ENCODE measurements around the gene EYA2. TPM values are rescaled to one million over a fixed set of nuclear protein-coding genes. Genes with fewer than 3 reads are reported as not detected.
"Not testable (repeated sequence)": the region's sequence is repeated elsewhere in the genome, so short reads cannot be mapped to it uniquely, and the experiment has no call there.

EYA2 gene
- total and polyA plus RNA-seq, 4 donors = 1.6 to 4.4 (median 2.1) TPM

DNA sequence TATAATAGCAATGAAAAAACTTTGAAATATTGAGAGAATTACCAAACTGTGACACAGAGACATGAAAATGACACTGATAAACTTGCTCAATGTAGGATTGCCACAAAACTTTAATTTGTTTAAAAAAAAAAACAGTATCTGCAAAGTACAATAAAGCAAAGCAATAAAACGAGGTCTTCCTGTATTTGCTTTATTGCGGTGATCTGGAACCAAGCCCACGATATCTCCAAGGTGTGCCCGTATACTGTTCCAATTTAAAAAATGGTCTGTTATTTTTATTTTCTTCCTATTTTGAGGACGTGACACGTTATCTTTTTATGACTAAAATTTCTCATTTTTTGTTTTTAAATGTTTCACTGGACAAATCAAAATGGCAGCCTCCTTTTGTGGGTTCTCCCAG, 25.5 kb downstream of the EYA2 start:
- no peak for TF ChIP-seq CTCF (IDR thresholded peaks at IDR 0.05; ENCODE audit: control extremely low read depth, extremely low read depth)
- no peaks in the 10 kb centered on the region for H3K36me3 ChIP-seq (ENCODE audit: control insufficient read depth in 4 of 4, insufficient read depth in 4 of 4, low read length in 4 of 4)
- no peak overlapping the region for H3K4me3 ChIP-seq
- DNase-seq = no peak
- H3K27me3 ChIP-seq (ENCODE audit: control insufficient read depth in 3 of 3, insufficient read depth in 3 of 3, low read length in 2 of 3) = no peaks in the 10 kb centered on the region
- H3K4me1 ChIP-seq (ENCODE audit: control insufficient read depth in 5 of 5, insufficient read depth in 5 of 5, low read length in 5 of 5) = peaks cover 0 to 13% (median 0%) of the 10 kb centered on the region in 5 donors
- H3K9me3 ChIP-seq (ENCODE audit: control insufficient read depth in 4 of 4, insufficient read depth in 3 of 4, low read length in 3 of 4) = peaks cover 0 to 3% (median 2%) of the 10 kb centered on the region in 4 donors
- 75 to 83% methylated on average over 6 of the region's 6 CpGs for WGBS, 2 donors
- no peak overlapping the region for H3K27ac ChIP-seq (ENCODE audit: low read depth in 1 of 2, low read length in 1 of 2)
- H3K9ac ChIP-seq (ENCODE audit: insufficient read depth in 1 of 2, low read length in 2 of 2) = no peak overlapping the region
- ATAC-seq (ENCODE audit: insufficient read depth, low FRiP score) = no peak

- H3K4me3 ChIP-seq; H3K27me3 ChIP-seq (ENCODE audit: control insufficient read depth in 3 of 3, insufficient read depth in 3 of 3, low read length in 2 of 3); H3K36me3 ChIP-seq (ENCODE audit: control insufficient read depth in 4 of 4, insufficient read depth in 4 of 4, low read length in 4 of 4); H3K9me3 ChIP-seq (ENCODE audit: control insufficient read depth in 4 of 4, insufficient read depth in 3 of 4, low read length in 3 of 4); H3K9ac ChIP-seq (ENCODE audit: insufficient read depth in 1 of 2, low read length in 2 of 2); H3K27ac ChIP-seq (ENCODE audit: low read depth in 1 of 2, low read length in 1 of 2); ATAC-seq (ENCODE audit: insufficient read depth, low FRiP score); H3K4me1 ChIP-seq (ENCODE audit: control insufficient read depth in 5 of 5, insufficient read depth in 5 of 5, low read length in 5 of 5); DNase-seq: not testable (repeated sequence)
- 87 to 89% methylated on average over 8 to 9 of the region's 9 CpGs for WGBS, 2 donors
Observed at GRCh38 chr20:46922841-46923240, 28.2 kb downstream of the EYA2 start.

DNA sequence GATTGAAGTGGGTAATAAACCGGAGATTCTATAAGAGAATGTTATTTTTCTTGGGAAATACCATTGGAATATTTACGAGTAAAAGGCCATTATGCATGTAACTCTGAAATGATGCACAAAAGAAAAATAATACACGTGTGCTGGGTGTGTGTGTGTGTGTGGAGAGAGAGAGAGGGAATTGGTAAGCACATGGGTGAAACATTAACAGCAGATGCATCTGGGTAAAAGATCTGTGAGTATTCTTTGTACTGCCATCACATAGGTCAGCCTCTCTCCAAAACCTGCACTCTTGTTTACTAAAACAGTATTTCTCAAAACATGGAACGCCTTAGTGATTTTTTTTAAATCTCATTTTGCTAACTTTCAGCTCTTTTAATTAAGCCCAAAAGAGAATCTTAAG, 28.9 kb downstream of the EYA2 start:
- no peak for TF ChIP-seq CTCF (IDR thresholded peaks at IDR 0.05; ENCODE audit: control extremely low read depth, extremely low read depth)
- no peaks in the 10 kb centered on the region for H3K27me3 ChIP-seq (ENCODE audit: control insufficient read depth in 3 of 3, insufficient read depth in 3 of 3, low read length in 2 of 3)
- H3K36me3 ChIP-seq (ENCODE audit: control insufficient read depth in 4 of 4, insufficient read depth in 4 of 4, low read length in 4 of 4) = no peaks in the 10 kb centered on the region
- ATAC-seq (ENCODE audit: insufficient read depth, low FRiP score) = no peak
- WGBS, 2 donors = 78 to 80% methylated on average over 4 of the region's 4 CpGs
- no peak overlapping the region for H3K27ac ChIP-seq (ENCODE audit: low read depth in 1 of 2, low read length in 1 of 2)
- no peak for DNase-seq
- no peaks in the 10 kb centered on the region for H3K4me1 ChIP-seq (ENCODE audit: control insufficient read depth in 5 of 5, insufficient read depth in 5 of 5, low read length in 5 of 5)
- H3K9me3 ChIP-seq (ENCODE audit: control insufficient read depth in 4 of 4, insufficient read depth in 3 of 4, low read length in 3 of 4) = peaks cover 0 to 6% (median 2%) of the 10 kb centered on the region in 4 donors
- H3K4me3 ChIP-seq = no peak overlapping the region
- H3K9ac ChIP-seq (ENCODE audit: insufficient read depth in 1 of 2, low read length in 2 of 2) = no peak overlapping the region

DNA sequence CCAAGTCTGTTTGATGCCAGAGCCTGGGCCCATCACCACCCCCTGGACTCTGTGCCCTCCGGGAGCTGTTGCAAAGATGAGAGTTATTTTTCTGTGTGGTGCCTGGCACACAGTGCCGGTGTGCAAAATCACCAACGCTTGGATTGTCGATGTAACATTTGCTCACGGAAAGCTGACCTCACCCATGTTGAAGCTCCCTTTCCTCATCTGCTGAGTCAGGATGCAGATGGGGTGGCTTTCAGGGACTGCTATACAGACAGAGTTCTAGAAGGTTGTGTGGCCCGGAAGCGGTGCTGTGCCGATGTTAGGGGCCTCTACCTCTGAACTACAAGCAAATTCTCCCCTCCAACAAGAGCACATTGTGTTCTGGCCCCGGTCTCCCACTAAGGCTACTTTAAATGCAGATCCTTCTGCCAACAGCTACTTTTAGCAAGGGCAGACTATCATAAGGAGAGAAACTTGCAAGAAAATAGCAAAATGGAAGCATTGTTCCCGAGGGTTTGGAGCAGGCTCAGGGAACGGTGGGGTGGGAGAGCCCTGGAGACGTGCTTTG, 34.0 kb downstream of the EYA2 start:
- Histone ChIP-seq H3K4me3 (no peak overlapping the region), H3K9me3 (ENCODE audit: control insufficient read depth in 4 of 4, insufficient read depth in 3 of 4, low read length in 3 of 4) (peaks cover 0 to 8% (median 0%) of the 10 kb centered on the region in 4 donors), H3K27ac (ENCODE audit: low read depth in 1 of 2, low read length in 1 of 2) (no peak overlapping the region), H3K9ac (ENCODE audit: insufficient read depth in 1 of 2, low read length in 2 of 2) (no peak overlapping the region), H3K36me3 (ENCODE audit: control insufficient read depth in 4 of 4, insufficient read depth in 4 of 4, low read length in 4 of 4) (no peaks in the 10 kb centered on the region), H3K27me3 (ENCODE audit: control insufficient read depth in 3 of 3, insufficient read depth in 3 of 3, low read length in 2 of 3) (peaks cover 0 to 3% (median 0%) of the 10 kb centered on the region in 3 donors), H3K4me1 (ENCODE audit: control insufficient read depth in 5 of 5, insufficient read depth in 5 of 5, low read length in 5 of 5) (peaks cover 0 to 6% (median 0%) of the 10 kb centered on the region in 5 donors)
- WGBS, 2 donors = 48 to 64% methylated on average over 12 of the region's 12 CpGs
- DNase-seq = peak in 2 of 3 donors; percentile 35 to 40
- no peak for ATAC-seq (ENCODE audit: insufficient read depth, low FRiP score)
- no peak for TF ChIP-seq CTCF (IDR thresholded peaks at IDR 0.05; ENCODE audit: control extremely low read depth, extremely low read depth)
